Measurements from ENCODE around the gene CYB561. TPM values are rescaled to one million over a fixed set of nuclear protein-coding genes. Genes with fewer than 3 reads are reported as not detected.

CYB561 gene
- 10 to 100 TPM; 13.7 to 22.4 (median 21.0) TPM for polyA plus RNA-seq

DNA sequence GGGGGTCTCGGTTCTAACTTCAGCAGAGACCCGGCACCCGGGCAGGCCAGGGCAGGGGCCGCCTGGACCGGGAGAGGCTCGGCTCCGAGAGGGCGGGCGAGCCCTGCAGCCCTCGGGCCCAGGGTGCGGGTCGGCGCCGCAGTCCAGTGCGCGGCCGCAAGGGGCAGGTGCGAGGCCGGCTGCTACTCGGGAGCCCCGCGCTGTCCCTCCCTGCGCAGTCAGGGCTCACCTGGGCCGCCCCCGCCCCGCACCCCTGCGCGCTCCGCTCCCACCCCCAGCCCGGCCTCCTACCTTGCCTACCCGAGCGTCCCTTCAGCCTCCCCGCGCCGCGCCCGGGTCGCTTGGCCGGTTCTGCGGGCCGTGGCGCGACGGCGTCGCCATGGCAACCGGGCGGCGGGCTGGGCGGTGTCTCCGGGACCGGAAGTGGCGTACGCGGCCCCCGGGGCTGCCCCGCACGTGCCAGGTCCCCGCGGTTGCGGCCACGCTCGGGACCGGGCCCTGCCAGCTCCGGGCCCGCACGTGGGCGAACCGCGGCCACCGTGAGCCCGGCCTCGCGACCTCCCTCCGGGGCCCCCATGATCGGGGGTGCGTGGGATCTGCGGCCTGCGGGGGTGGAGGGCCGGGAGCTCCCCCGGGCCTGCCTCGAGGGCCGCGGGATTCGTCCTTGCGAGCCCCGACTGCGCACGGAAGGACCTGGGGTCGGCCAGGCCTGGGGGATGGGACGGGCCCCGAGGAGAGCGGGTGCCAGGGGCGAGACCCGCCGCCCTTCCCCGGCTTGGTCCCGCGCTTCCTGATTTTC is at the start of gene CYB561:
TSS of gene CYB561 (minus strand) at position 353 of the 799 bp plus-strand sequence. CDS start 8,759 bp downstream, outside the sequence.
- Mint-ChIP-seq H3K36me3 (no peaks in the 10 kb centered on the region), H3K4me3 (peak within 1 kb of the TSS; percentile 75 to 85 (median 84)), H3K9me3 (no peaks in the 10 kb centered on the region), H3K27me3 (ENCODE audit: low read depth in 3 of 3) (peaks cover 5 to 14% (median 7%) of the 10 kb centered on the region in 3 donors), H3K4me1 (peaks cover 19 to 26% of the 10 kb centered on the region in 2 donors), H3K27ac (peak within 1 kb of the TSS; percentile 43 to 94 (median 84))
- peak; percentile 81 to 83 (median 82) for DNase-seq

GRCh38 chr17:63495491-63495890 is 49.4 kb upstream of the CYB561 start:
- Mint-ChIP-seq H3K27ac (no peak overlapping the region), H3K4me3 (no peak overlapping the region)

GRCh38 chr17:63494300-63494928 is 48.3 kb upstream of the CYB561 start:
- H3K9me3 Mint-ChIP-seq, result no peaks in the 10 kb centered on the region
- H3K27me3 Mint-ChIP-seq (ENCODE audit: low read depth in 3 of 3), result peaks cover 0 to 1% (median under 1%) of the 10 kb centered on the region in 3 donors
- H3K4me1 Mint-ChIP-seq, result no peaks in the 10 kb centered on the region
- no peaks in the 10 kb centered on the region for H3K36me3 Mint-ChIP-seq
- no peak overlapping the region for H3K4me3 Mint-ChIP-seq
- no peak overlapping the region for H3K27ac Mint-ChIP-seq
- no peak for DNase-seq

More at GRCh38 chr17:63495491-63495890, 49.4 kb upstream of the CYB561 start:
- Mint-ChIP-seq H3K36me3 (no peaks in the 10 kb centered on the region), H3K27me3 (ENCODE audit: low read depth in 3 of 3) (peaks cover 2 to 5% (median 2%) of the 10 kb centered on the region in 3 donors), H3K9me3 (no peaks in the 10 kb centered on the region), H3K4me1 (no peaks in the 10 kb centered on the region)
- DNase-seq, result no peak

DNA sequence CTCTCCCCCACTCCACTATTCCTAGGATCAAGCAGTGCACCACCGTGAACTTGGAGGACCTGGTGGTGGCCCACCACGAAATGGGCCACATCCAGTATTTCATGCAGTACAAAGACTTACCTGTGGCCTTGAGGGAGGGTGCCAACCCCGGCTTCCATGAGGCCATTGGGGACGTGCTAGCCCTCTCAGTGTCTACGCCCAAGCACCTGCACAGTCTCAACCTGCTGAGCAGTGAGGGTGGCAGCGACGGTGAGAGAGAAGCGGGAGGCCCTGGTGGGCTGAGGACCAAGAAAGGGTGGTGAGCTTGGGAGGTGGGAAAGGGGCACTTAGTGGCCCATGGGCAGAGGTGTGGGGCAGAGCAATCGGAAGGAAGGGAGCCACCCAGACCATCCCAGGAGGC is 47.3 kb upstream of the CYB561 start:
- no peaks in the 10 kb centered on the region for H3K4me1 Mint-ChIP-seq
- H3K36me3 Mint-ChIP-seq, result no peaks in the 10 kb centered on the region
- H3K4me3 Mint-ChIP-seq, result no peak overlapping the region
- DNase-seq, result no peak
- H3K27me3 Mint-ChIP-seq (ENCODE audit: low read depth in 3 of 3), result peaks cover 0 to 2% (median 0%) of the 10 kb centered on the region in 3 donors
- no peak overlapping the region for H3K27ac Mint-ChIP-seq
- H3K9me3 Mint-ChIP-seq, result no peaks in the 10 kb centered on the region

- Mint-ChIP-seq H3K4me1 (no peaks in the 10 kb centered on the region), H3K36me3 (no peaks in the 10 kb centered on the region), H3K9me3 (no peaks in the 10 kb centered on the region), H3K4me3 (no peak overlapping the region), H3K27ac (no peak overlapping the region), H3K27me3 (ENCODE audit: low read depth in 3 of 3) (peaks cover 0 to 2% (median 0%) of the 10 kb centered on the region in 3 donors)
- DNase-seq, result no peak
Observed at GRCh38 chr17:63492940-63493339, 46.8 kb upstream of the CYB561 start.

DNA sequence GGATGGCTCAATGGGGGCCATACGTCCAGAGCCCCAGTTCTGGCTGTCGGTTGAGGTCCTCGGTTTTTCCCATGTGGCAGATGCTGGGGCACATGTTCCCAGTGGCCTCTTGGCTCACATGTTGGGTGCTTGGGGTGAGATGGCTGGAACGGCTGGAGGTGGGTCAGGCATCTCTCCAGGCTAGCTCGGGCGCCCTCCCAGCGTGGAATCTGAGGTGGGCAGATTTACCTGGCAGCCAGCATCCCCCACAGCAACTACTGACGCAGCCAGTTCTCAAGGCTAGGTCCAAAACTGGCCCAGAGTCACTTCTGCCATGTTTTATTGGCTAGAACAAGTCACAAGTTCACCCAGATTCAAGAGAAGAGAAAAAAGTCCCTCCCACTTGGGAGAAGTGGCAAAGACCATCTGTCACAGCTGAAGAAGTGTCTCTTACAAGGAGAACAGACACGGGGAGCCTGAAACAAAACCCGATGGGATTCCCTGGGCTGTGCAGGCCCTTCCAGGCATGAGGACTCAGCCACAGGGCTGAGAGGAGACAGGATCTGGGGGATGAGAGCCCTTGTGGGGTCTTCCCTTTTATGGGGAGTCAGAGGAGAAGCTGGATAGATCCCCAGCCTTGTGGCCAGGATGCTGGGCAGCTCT is 46.0 kb upstream of the CYB561 start:
- Mint-ChIP-seq H3K27ac (no peak overlapping the region), H3K36me3 (no peaks in the 10 kb centered on the region), H3K4me1 (no peaks in the 10 kb centered on the region), H3K9me3 (no peaks in the 10 kb centered on the region), H3K27me3 (ENCODE audit: low read depth in 3 of 3) (peaks cover 0 to 3% (median 0%) of the 10 kb centered on the region in 3 donors), H3K4me3 (no peak overlapping the region)
- no peak for DNase-seq

- H3K27ac Mint-ChIP-seq, result no peak overlapping the region
- DNase-seq, result no peak
- no peaks in the 10 kb centered on the region for H3K9me3 Mint-ChIP-seq
- H3K36me3 Mint-ChIP-seq, result no peaks in the 10 kb centered on the region
- H3K27me3 Mint-ChIP-seq (ENCODE audit: low read depth in 3 of 3), result peaks cover 0 to 3% (median 1%) of the 10 kb centered on the region in 3 donors
- H3K4me3 Mint-ChIP-seq, result no peak overlapping the region
- H3K4me1 Mint-ChIP-seq, result no peaks in the 10 kb centered on the region
Observed at GRCh38 chr17:63491413-63491812, 45.3 kb upstream of the CYB561 start.

- Mint-ChIP-seq H3K9me3 (no peaks in the 10 kb centered on the region), H3K4me1 (no peaks in the 10 kb centered on the region), H3K36me3 (no peaks in the 10 kb centered on the region), H3K27me3 (ENCODE audit: low read depth in 3 of 3) (peaks cover 0 to 3% (median 2%) of the 10 kb centered on the region in 3 donors), H3K27ac (no peak overlapping the region), H3K4me3 (no peak overlapping the region)
- no peak for DNase-seq
Observed at GRCh38 chr17:63490858-63491400, 44.8 kb upstream of the CYB561 start.

DNA sequence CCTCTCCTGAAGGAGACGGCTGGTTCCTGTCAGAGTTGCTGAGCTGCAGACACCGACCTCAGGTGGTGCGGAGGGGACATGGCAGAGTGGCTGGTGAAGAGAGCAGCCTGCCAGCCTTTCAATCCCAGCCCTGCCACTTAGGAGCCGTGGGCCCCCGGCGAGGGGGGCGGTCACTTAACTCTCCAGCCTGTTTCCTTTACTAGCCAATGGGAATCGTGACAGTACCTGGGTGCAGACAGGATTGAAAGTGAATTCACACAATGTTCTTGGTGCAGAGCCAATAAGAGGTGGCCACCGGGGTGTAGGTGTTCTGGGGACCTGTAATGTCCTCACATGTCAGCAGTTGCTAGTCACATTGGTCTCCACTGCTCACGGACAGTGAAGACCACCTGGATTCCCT is 44.2 kb upstream of the CYB561 start:
- H3K27me3 Mint-ChIP-seq (ENCODE audit: low read depth in 3 of 3), result peaks cover 0 to 3% (median 2%) of the 10 kb centered on the region in 3 donors
- H3K36me3 Mint-ChIP-seq, result no peaks in the 10 kb centered on the region
- DNase-seq, result no peak
- no peak overlapping the region for H3K27ac Mint-ChIP-seq
- H3K4me1 Mint-ChIP-seq, result no peaks in the 10 kb centered on the region
- H3K9me3 Mint-ChIP-seq, result no peaks in the 10 kb centered on the region
- H3K4me3 Mint-ChIP-seq, result no peak overlapping the region

DNA sequence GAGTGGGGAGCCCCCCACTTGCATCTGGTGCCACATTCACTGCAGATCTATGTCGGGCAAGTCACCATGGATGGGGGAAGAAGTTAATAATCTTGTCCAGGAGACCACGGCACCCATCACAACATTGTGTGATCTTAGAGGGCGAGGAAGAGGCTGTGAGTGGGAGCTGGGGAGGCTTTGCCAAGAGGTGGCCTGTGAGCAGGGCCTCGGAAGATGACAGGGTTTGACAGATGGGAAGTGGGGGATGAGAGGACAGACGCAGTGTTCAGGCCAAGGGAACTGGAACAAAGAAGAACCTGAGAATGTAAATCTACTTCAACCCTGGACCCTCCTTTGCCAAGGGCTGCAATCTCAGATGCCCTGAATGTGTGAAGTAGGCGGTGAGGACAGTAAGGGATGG is 43.2 kb upstream of the CYB561 start:
- no peak overlapping the region for H3K27ac Mint-ChIP-seq

GRCh38 chr17:63488851-63489250 is 42.7 kb upstream of the CYB561 start:
- Mint-ChIP-seq H3K27me3 (ENCODE audit: low read depth in 3 of 3) (peaks cover 0 to 3% (median 2%) of the 10 kb centered on the region in 3 donors), H3K36me3 (no peaks in the 10 kb centered on the region), H3K9me3 (no peaks in the 10 kb centered on the region), H3K27ac (no peak overlapping the region), H3K4me1 (no peaks in the 10 kb centered on the region), H3K4me3 (no peak overlapping the region)
- no peak for DNase-seq

More for the DNA sequence above, 43.2 kb upstream of the CYB561 start:
- no peaks in the 10 kb centered on the region for H3K4me1 Mint-ChIP-seq
- no peak overlapping the region for H3K4me3 Mint-ChIP-seq
- H3K9me3 Mint-ChIP-seq, result no peaks in the 10 kb centered on the region
- no peaks in the 10 kb centered on the region for H3K36me3 Mint-ChIP-seq
- no peak for DNase-seq
- peaks cover 0 to 3% (median 2%) of the 10 kb centered on the region in 3 donors for H3K27me3 Mint-ChIP-seq (ENCODE audit: low read depth in 3 of 3)

DNA sequence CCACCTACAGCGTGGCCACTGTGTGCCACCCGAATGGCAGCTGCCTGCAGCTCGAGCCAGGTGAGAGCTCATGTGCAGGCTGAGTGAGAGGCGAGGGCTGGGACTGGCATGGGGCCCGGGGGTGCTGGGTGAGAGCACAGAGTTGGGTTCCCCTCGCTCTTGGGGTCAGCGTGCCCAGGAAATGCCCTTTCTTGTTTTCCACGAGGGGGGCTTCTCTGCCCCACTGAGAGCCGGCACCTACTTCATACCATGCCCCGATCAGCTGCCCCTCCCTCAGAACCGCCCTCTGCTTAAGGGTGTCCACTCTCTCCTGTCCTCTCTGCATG is 40.9 kb upstream of the CYB561 start:
- DNase-seq, result no peak
- Mint-ChIP-seq H3K27me3 (ENCODE audit: low read depth in 3 of 3) (peaks cover 2 to 3% (median 2%) of the 10 kb centered on the region in 3 donors), H3K36me3 (no peaks in the 10 kb centered on the region), H3K4me3 (no peak overlapping the region), H3K27ac (no peak overlapping the region), H3K4me1 (no peaks in the 10 kb centered on the region), H3K9me3 (no peaks in the 10 kb centered on the region)

- DNase-seq, result no peak
- no peak overlapping the region for H3K4me3 Mint-ChIP-seq
- H3K27me3 Mint-ChIP-seq (ENCODE audit: low read depth in 3 of 3), result peaks cover 2 to 3% (median 2%) of the 10 kb centered on the region in 3 donors
- no peaks in the 10 kb centered on the region for H3K36me3 Mint-ChIP-seq
- H3K9me3 Mint-ChIP-seq, result no peaks in the 10 kb centered on the region
- H3K4me1 Mint-ChIP-seq, result no peaks in the 10 kb centered on the region
- peak overlapping the region in 1 of 6 donors; percentile 35 for H3K27ac Mint-ChIP-seq
Observed at GRCh38 chr17:63486317-63487013, 40.4 kb upstream of the CYB561 start.
